ENCODE measurements around the gene IKBKG. TPM values are rescaled to one million over a fixed set of nuclear protein-coding genes. Genes with fewer than 3 reads are reported as not detected.

Gene IKBKG, protein sequence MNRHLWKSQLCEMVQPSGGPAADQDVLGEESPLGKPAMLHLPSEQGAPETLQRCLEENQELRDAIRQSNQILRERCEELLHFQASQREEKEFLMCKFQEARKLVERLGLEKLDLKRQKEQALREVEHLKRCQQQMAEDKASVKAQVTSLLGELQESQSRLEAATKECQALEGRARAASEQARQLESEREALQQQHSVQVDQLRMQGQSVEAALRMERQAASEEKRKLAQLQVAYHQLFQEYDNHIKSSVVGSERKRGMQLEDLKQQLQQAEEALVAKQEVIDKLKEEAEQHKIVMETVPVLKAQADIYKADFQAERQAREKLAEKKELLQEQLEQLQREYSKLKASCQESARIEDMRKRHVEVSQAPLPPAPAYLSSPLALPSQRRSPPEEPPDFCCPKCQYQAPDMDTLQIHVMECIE
- 8.5 and 8.9 TPM in 2 replicates for total RNA-seq

DNA sequence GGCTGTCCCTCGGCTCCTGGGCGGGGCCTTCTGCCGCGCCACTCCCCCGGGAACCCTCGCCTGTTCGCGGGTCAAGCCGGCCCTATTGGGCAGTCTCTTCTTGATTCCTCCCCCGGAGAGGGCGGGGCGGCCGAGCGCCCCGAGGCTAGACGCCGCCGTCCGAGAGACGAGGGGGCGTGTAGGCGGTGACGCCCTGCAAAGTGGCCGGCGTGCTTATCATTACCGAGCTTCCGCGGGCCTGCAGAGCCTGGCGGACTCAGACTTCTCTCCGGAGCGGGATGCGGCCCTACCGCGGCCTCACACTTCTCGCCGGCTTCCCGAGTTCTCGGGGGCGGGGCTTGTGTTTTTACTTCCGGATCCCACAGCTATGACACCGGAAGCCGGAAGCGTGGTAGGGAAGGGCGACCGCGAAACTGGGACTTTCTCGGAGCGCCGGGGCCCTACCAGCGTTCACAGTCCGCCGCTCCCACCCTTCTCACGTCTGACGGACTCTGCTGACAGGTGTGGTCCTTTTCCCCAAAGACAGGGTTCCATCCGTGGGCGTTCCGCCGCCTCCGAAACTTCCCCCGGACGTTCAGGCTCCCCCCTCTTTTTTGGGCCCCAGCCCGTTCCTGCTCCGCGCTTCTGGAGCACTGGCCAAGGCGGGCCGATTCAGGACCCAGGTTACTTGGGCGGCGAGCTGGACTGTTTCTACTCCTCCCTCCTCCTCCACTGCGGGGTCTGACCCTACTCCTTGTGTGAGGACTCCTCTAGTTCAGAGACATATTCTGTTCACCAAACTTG, at the start of gene IKBKG:
IKBKG (plus strand) TSS at position 376 of the 783 bp plus-strand sequence. CDS start 4,383 bp downstream, outside the sequence.

GRCh38 chrX:154515966-154516655, 31.3 kb upstream of the IKBKG start, which contains the start of gene FAM3A:
FAM3A (minus strand) TSS chrX:154516232; CDS start chrX:154515772, 460 bp downstream.

GRCh38 chrX:154546354-154547244, 821 bp upstream of the IKBKG start, which contains the start of gene G6PD:
G6PD (minus strand) TSS chrX:154546846; CDS start chrX:154546155, 691 bp downstream.

DNA sequence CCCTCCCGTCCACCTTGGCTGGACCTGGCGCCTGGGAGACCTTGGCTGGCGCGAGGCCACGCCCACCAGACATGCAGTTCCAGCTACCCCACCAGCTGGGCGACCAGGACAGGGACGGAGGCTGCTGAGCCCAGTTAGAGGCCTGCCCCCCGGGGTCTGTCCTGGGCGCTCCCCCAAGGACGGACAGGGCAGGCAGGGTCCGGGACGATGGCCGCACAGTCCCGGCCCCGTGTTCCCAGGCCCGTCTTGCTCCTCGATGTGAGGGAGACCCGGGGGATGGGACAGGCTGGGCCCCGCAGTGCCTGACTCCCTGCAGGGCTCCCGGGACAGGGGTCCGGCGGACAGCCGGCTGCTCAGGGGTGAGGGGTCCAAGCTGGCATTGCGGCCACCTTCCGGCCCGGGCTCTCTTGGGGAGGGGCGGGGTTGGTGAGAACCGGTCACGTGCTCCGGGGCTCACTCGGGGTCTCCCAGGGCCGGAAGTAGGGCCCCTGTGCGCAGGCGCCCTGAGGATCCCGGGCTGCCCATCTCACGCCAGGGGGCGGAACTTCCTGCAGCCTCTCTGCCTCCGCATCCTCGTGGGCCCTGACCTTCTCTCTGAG, 37.3 kb downstream of the IKBKG start, which contains the start of gene CTAG1A:
CTAG1A (plus strand) TSS at position 549 of the 599 bp plus-strand sequence. CDS start 74 bp downstream, outside the sequence.

Other genes with a start within 250 kb of the IKBKG start
- 1,456 and 1,936 TPM in 2 replicates for gene FLNA, start 173.0 kb upstream of the IKBKG start, total RNA-seq
- 19.1 and 26.7 TPM in 2 replicates for gene EMD, start 168.3 kb upstream of the IKBKG start, total RNA-seq
- 2,212 and 2,409 TPM in 2 replicates for gene RPL10, start 149.2 kb upstream of the IKBKG start, total RNA-seq
- 28.0 and 31.3 TPM in 2 replicates for gene DNASE1L1, start 138.4 kb upstream of the IKBKG start, total RNA-seq
- gene TAFAZZIN, start 136.1 kb upstream of the IKBKG start, total RNA-seq, result 23.0 and 27.3 TPM in 2 replicates
- gene ATP6AP1, start 118.9 kb upstream of the IKBKG start, total RNA-seq, result 42.0 and 109 TPM in 2 replicates
- gene GDI1, start 110.5 kb upstream of the IKBKG start, total RNA-seq, result 58.1 and 69.8 TPM in 2 replicates
- gene FAM50A, start 103.5 kb upstream of the IKBKG start, total RNA-seq, result 48.9 and 72.5 TPM in 2 replicates
- gene PLXNA3, start 89.3 kb upstream of the IKBKG start, total RNA-seq, result 5.1 and 39.3 TPM in 2 replicates
- gene LAGE3, start 68.3 kb upstream of the IKBKG start, total RNA-seq, result 9.4 and 10.3 TPM in 2 replicates
- gene UBL4A, start 61.0 kb upstream of the IKBKG start, total RNA-seq, result 39.6 and 40.6 TPM in 2 replicates
- 15.4 and 30.3 TPM in 2 replicates for gene SLC10A3, start 57.0 kb upstream of the IKBKG start, total RNA-seq
- gene FAM3A, start 31.4 kb upstream of the IKBKG start, total RNA-seq, result 24.6 and 35.1 TPM in 2 replicates
- gene G6PD, start 774 bp upstream of the IKBKG start, total RNA-seq, result 22.9 and 50.0 TPM in 2 replicates
- gene CTAG1A, start 37.5 kb downstream of the IKBKG start, total RNA-seq, result not detected in 2 replicates
- not detected in 2 replicates for gene CTAG1B, start 71.7 kb downstream of the IKBKG start, total RNA-seq
- not detected in 2 replicates for gene CTAG2, start 106.0 kb downstream of the IKBKG start, total RNA-seq
- under 0.01 TPM in 2 replicates for gene GAB3, start 203.5 kb downstream of the IKBKG start, total RNA-seq
- gene DKC1, start 215.2 kb downstream of the IKBKG start, total RNA-seq, result 101 and 106 TPM in 2 replicates

All from nasal cavity respiratory epithelium epithelial cell of viscerocranial mucosa (primary cell).